ENCODE results near the gene NR3C2.

Gene NR3C2

DNA sequence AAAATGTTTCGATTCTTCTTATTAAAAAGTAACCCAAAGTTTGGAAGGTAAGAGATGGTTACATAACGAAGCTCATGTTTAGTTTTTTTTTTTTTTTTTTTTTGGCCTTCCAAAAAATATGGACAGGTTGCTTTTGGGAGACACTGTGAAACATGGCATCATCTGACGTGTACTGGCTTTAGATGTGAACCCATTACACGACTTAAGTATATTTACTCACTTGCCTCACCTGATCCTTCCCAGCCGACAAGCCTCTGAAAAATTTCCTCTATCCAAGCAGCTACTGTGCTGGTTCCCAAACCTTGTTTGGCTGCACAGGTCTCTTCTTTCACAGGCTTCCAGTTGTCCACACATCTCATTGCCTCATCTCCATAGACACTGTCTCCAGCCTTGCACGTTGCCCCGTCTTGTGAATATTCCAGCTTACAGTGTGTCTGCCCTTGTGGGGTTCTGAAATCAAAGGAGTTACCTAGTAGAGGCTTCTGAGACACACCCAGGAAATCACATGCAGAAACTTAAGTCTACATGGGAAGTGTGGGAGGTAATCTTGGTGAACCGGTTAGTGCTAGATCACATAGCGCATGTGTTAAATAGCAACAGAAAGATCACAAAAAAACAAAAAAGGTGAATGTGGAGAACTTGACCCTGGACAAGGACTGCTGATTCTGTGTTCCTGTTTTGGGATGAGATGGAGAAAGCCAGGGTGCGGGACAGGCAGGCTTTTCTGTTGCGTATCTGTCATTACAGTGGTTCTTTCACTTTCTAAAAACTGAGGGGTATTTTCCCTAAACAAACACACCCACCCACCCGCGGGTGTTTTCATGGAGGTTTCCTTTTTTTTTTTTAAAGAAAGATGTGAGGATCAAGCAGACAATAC, 381.7 kb downstream of the NR3C2 start:
- H3K4me3 ChIP-seq (ENCODE audit: low read length): no peak overlapping the region
- H3K36me3 ChIP-seq (ENCODE audit: control insufficient read depth, insufficient read depth, low read length, severe bottlenecking): peaks cover 25% of the 10 kb centered on the region
- H3K9ac ChIP-seq (ENCODE audit: low read length): no peak overlapping the region
- H3K4me1 ChIP-seq (ENCODE audit: control insufficient read depth, insufficient read depth, low read length): peaks cover 9% of the 10 kb centered on the region
- no peak for DNase-seq (ENCODE audit: low read depth)
- H3K9me3 ChIP-seq (ENCODE audit: control insufficient read depth, low read length): no peaks in the 10 kb centered on the region
- H3K27me3 ChIP-seq (replicated peaks; ENCODE audit: control insufficient read depth, insufficient read depth, low read length): no peaks in the 10 kb centered on the region

DNA sequence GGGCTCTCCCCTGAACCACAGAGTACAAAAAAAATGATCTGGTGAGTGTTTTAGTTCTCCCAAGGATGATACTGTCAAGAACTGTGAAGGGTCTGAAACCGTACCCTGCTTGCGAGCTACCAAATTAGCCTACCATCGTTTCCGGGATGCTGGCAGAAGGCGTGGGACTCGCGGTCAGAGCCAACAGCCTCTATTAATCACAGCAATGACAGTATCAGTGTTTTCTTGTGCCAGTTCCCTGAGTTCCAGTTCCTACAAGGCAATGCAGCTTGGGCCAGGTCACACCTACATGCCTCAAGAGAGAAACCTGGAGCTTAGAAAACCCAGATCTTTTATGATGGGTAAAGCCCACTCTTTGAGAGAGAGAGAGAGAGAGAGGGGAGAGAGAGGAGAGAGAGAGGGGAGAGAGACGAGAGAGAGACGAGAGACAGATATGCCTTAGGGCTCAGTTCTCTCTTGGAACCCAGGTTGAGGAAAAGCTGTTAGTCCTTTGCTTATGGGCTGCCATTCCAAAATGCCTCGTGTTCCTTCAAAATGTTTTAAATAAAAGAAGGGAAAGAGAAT, 382.5 kb downstream of the NR3C2 start:
- H3K36me3 ChIP-seq (ENCODE audit: control insufficient read depth, insufficient read depth, low read length, severe bottlenecking): peaks cover 20% of the 10 kb centered on the region
- H3K4me1 ChIP-seq (ENCODE audit: control insufficient read depth, insufficient read depth, low read length): peaks cover 1% of the 10 kb centered on the region
- no peak overlapping the region for H3K9ac ChIP-seq (ENCODE audit: low read length)
- no peaks in the 10 kb centered on the region for H3K9me3 ChIP-seq (ENCODE audit: control insufficient read depth, low read length)
- no peak for DNase-seq (ENCODE audit: low read depth)
- no peaks in the 10 kb centered on the region for H3K27me3 ChIP-seq (replicated peaks; ENCODE audit: control insufficient read depth, insufficient read depth, low read length)
- no peak overlapping the region for H3K4me3 ChIP-seq (ENCODE audit: low read length)

DNA sequence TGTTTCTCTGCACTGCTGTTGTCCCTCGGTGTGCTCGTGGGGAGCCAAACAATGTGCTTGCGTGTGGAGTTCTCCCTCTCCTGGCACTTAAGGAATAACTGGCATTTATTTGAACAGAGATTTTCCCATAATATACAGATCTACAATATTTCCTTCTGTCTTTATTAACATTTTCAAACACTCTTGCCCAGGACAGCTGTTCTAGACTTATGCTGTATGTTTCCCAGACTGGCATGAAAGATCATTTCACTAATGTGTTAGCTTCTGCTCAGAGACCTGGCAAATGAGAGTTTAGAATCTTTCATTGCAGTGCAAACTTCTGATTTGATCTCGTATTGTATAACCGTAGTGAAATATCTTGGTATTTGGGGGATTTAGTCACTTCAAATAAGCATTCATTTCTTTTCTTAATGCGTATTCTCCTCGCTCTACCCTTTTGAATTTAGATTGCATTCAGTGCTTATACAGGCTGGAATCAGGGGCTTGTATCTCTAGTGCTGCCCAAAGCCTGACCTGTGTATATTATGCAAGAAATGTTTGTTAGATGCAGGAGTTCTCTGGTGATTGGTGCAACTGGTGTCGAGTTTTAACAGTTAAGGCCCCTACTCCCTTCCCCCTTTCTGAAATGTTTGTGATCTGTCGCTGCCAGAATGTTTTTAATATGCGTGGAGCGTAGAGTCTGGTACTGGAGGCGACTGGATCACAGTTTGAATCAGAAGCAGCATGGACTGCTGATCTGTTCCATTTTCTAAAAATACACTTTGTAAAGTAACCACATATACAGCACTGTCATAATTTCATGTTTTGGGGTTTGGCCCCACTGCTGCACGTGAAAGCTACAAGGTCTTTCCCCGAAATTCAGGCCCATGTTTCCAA, 384.0 kb downstream of the NR3C2 start:
- Histone ChIP-seq H3K4me1 (ENCODE audit: control insufficient read depth, insufficient read depth, low read length) (no peaks in the 10 kb centered on the region), H3K9me3 (ENCODE audit: control insufficient read depth, low read length) (no peaks in the 10 kb centered on the region), H3K9ac (ENCODE audit: low read length) (no peak overlapping the region), H3K36me3 (ENCODE audit: control insufficient read depth, insufficient read depth, low read length, severe bottlenecking) (peaks cover 5% of the 10 kb centered on the region), H3K27me3 (replicated peaks; ENCODE audit: control insufficient read depth, insufficient read depth, low read length) (no peaks in the 10 kb centered on the region), H3K4me3 (ENCODE audit: low read length) (no peak overlapping the region)
- no peak for DNase-seq (ENCODE audit: low read depth)

DNA sequence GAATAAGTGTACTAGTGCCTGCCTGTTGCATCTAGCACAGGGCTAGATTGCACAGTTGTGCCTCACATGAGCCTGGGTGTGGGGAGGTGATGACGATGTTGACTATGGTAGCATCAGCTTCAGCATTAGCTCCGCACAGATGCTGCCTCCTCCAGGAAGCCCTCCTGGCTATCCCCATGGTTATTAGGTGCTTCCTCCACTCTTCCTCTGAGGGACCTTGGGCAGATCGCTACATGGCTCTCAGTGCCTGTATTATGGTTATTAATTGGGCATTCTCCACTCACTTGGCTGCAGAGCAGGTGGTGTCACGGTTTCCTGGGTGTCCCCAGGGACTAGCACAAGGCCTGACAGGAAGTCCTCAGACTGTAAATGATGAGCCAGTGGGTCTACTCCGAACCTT, 384.7 kb downstream of the NR3C2 start:
- Histone ChIP-seq H3K27me3 (replicated peaks; ENCODE audit: control insufficient read depth, insufficient read depth, low read length) (no peaks in the 10 kb centered on the region), H3K4me1 (ENCODE audit: control insufficient read depth, insufficient read depth, low read length) (no peaks in the 10 kb centered on the region), H3K4me3 (ENCODE audit: low read length) (no peak overlapping the region), H3K9me3 (ENCODE audit: control insufficient read depth, low read length) (no peaks in the 10 kb centered on the region), H3K36me3 (ENCODE audit: control insufficient read depth, insufficient read depth, low read length, severe bottlenecking) (no peaks in the 10 kb centered on the region), H3K9ac (ENCODE audit: low read length) (no peak overlapping the region)
- DNase-seq (ENCODE audit: low read depth): no peak

DNA sequence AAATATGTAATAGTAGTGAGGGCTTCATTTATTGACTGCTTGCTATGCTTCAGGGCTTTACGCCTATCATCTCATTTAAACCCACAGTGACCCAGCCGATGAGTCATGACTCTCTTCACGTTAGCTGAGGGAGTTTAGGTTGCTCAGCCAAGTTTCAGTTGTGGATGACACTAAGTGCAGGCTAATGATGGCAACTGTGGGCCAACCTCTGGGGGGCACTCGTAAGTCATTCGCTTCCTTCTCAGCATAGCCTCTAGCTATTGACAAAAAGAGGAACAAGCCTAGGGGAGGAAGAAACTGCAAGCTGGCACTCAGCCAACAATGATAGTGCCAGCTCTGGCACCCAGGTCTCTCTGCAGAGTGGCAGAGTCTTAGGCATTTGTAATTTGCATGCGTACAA, 385.3 kb downstream of the NR3C2 start:
- Histone ChIP-seq H3K4me3 (ENCODE audit: low read length) (no peak overlapping the region), H3K9ac (ENCODE audit: low read length) (no peak overlapping the region), H3K36me3 (ENCODE audit: control insufficient read depth, insufficient read depth, low read length, severe bottlenecking) (no peaks in the 10 kb centered on the region), H3K27me3 (replicated peaks; ENCODE audit: control insufficient read depth, insufficient read depth, low read length) (no peaks in the 10 kb centered on the region), H3K9me3 (ENCODE audit: control insufficient read depth, low read length) (no peaks in the 10 kb centered on the region), H3K4me1 (ENCODE audit: control insufficient read depth, insufficient read depth, low read length) (no peaks in the 10 kb centered on the region)
- DNase-seq (ENCODE audit: low read depth): peak; percentile 41

DNA sequence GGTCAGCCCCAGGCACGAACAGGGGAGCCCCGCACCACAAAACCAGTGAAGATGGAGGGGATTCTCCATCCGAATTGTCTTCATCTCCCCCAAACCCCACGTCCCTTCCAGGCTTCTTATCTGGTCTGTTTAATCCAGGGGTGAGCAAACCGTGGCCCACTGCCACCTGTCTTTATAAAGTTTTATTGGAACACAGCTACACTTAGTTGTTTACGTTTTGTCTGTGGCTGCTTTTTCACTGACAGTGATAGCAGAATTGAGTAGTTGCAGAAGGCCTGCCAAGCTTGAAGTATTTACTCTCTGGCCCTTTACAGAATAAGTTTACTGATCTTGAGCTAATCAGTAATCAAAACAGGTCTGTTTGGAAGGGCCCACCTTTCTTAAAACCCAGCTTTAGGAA, 386.4 kb downstream of the NR3C2 start:
- no peak for DNase-seq (ENCODE audit: low read depth)
- Histone ChIP-seq H3K4me1 (ENCODE audit: control insufficient read depth, insufficient read depth, low read length) (no peaks in the 10 kb centered on the region), H3K4me3 (ENCODE audit: low read length) (no peak overlapping the region), H3K9me3 (ENCODE audit: control insufficient read depth, low read length) (no peaks in the 10 kb centered on the region), H3K36me3 (ENCODE audit: control insufficient read depth, insufficient read depth, low read length, severe bottlenecking) (no peaks in the 10 kb centered on the region), H3K9ac (ENCODE audit: low read length) (no peak overlapping the region), H3K27me3 (replicated peaks; ENCODE audit: control insufficient read depth, insufficient read depth, low read length) (no peaks in the 10 kb centered on the region)

DNA sequence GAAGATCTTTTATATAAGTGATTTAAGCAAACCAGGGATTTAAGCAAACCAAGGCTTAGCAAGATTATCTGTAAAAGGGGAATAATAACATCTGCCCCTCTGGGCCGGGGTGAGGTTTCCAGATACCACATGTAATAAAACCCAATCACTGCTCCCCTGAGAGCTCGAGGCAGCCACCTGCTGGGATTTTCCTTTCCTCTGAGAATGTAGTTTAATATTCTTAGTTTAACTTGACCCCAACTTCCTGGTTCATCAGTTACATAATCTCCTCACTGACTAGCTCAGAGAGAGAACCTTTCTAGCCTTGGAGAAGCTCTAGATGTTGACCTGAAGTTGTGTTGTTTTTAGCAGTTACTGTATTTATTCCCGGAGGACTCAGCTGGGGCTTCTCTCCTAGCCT, 387.9 kb downstream of the NR3C2 start:
- H3K27me3 ChIP-seq (replicated peaks; ENCODE audit: control insufficient read depth, insufficient read depth, low read length): no peaks in the 10 kb centered on the region
- H3K9me3 ChIP-seq (ENCODE audit: control insufficient read depth, low read length): no peaks in the 10 kb centered on the region
- no peak overlapping the region for H3K4me3 ChIP-seq (ENCODE audit: low read length)
- no peaks in the 10 kb centered on the region for H3K36me3 ChIP-seq (ENCODE audit: control insufficient read depth, insufficient read depth, low read length, severe bottlenecking)
- no peaks in the 10 kb centered on the region for H3K4me1 ChIP-seq (ENCODE audit: control insufficient read depth, insufficient read depth, low read length)
- DNase-seq (ENCODE audit: low read depth): no peak
- H3K9ac ChIP-seq (ENCODE audit: low read length): no peak overlapping the region

DNA sequence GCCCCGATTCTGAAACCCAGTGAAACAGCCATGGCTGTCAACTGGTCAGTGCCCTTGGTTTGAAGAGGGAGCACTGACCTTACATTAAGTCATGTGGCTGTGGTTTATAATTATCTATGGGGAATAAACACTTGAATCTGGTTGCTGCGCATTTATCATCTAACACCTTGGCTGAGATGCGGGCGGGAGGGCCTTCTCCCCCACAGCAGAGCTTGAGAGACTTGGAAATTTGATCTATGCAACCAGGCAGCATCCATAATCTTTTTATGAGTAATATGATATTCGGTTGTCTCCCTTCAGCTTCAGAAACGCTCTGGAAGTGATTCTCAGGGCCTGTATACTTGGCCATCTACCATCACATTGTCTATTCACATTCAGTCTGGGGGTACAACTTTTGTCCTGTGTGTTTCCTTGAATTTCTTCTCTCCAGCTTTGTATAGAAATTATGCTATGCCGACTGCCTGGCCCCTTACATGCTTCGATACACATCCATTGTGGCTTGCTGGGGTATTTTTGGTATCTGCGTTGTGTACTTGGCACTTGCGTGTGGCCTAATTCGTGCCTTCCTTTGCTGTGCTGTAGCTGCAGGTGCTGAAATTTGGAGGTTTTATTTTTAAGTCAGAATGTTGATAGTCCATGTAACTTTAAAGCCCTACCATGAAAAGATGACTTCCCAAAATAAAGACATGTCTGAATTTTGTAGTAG, 388.8 kb downstream of the NR3C2 start:
- Histone ChIP-seq H3K4me1 (ENCODE audit: control insufficient read depth, insufficient read depth, low read length) (no peaks in the 10 kb centered on the region), H3K36me3 (ENCODE audit: control insufficient read depth, insufficient read depth, low read length, severe bottlenecking) (peaks cover 3% of the 10 kb centered on the region), H3K4me3 (ENCODE audit: low read length) (no peak overlapping the region), H3K27me3 (replicated peaks; ENCODE audit: control insufficient read depth, insufficient read depth, low read length) (no peaks in the 10 kb centered on the region), H3K9me3 (ENCODE audit: control insufficient read depth, low read length) (no peaks in the 10 kb centered on the region), H3K9ac (ENCODE audit: low read length) (no peak overlapping the region)
- no peak for DNase-seq (ENCODE audit: low read depth)

DNA sequence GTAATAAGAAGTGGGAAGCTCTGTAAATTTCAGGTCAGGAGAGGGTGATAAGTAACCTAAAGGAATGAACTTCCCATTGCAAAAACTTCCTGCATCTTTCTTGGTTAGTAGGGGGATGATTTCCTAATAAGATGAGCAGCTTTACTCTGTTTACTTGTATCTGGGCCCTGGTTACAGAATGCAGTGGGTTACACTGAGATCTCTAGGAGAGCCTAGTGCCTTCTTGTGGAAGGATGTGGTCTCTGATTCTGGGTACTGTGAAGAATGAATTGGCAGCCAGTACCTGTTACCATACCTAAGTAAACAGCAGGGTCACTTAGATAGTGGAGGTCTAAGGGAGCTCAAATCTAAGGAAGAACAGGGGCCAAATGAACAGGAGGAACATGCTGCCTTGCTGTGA, 389.8 kb downstream of the NR3C2 start:
- peaks cover 10% of the 10 kb centered on the region for H3K36me3 ChIP-seq (ENCODE audit: control insufficient read depth, insufficient read depth, low read length, severe bottlenecking)
- no peak overlapping the region for H3K9ac ChIP-seq (ENCODE audit: low read length)
- no peak overlapping the region for H3K4me3 ChIP-seq (ENCODE audit: low read length)
- no peak for DNase-seq (ENCODE audit: low read depth)
- no peaks in the 10 kb centered on the region for H3K4me1 ChIP-seq (ENCODE audit: control insufficient read depth, insufficient read depth, low read length)
- H3K9me3 ChIP-seq (ENCODE audit: control insufficient read depth, low read length): no peaks in the 10 kb centered on the region
- H3K27me3 ChIP-seq (replicated peaks; ENCODE audit: control insufficient read depth, insufficient read depth, low read length): no peaks in the 10 kb centered on the region

DNA sequence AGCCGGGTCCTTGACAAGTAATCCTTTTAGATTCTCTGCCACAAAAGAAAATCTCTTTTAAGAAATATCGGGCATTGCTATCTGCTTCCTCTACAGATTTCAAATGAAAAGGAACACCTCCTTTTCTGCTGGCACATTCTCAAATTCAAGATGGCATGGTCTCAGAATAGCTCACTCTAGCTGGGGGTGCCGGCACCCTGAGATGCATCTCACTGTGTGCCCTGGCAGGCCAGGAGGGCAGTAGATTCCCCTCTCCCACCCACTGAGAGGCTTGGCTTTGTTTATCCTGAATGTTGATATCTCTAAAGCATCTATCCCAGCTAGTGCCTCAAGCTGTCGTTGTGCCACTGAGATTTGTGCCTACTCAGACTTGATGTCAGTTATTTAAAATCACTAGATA, 390.8 kb downstream of the NR3C2 start:
- Histone ChIP-seq H3K4me1 (ENCODE audit: control insufficient read depth, insufficient read depth, low read length) (no peaks in the 10 kb centered on the region), H3K27me3 (replicated peaks; ENCODE audit: control insufficient read depth, insufficient read depth, low read length) (no peaks in the 10 kb centered on the region)
- no peak for DNase-seq (ENCODE audit: low read depth)

DNA sequence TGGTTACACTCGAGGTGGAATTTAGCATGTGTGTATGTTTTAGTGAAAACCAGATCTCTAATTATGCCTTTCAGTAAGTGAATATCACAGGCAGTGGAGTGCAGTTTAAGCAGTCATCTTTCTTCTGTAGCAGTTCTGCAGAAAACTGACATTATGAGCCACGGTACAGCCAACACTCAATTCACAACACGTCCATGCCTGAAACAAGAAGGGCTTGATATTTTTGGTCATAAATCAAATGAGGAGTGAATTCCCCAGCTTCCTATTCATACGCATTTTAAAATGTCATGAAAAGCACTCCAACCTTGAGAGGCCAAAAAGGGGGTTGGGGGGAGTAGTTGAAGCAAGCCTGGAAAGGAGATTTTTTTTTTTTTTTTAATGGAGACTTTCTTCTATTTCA, 393.6 kb downstream of the NR3C2 start:
- no peaks in the 10 kb centered on the region for H3K27me3 ChIP-seq (replicated peaks; ENCODE audit: control insufficient read depth, insufficient read depth, low read length)
- DNase-seq (ENCODE audit: low read depth): no peak
- no peaks in the 10 kb centered on the region for H3K4me1 ChIP-seq (ENCODE audit: control insufficient read depth, insufficient read depth, low read length)
- H3K9me3 ChIP-seq (ENCODE audit: control insufficient read depth, low read length): no peaks in the 10 kb centered on the region
- no peak overlapping the region for H3K9ac ChIP-seq (ENCODE audit: low read length)
- peaks cover 13% of the 10 kb centered on the region for H3K36me3 ChIP-seq (ENCODE audit: control insufficient read depth, insufficient read depth, low read length, severe bottlenecking)
- H3K4me3 ChIP-seq (ENCODE audit: low read length): no peak overlapping the region

More for the DNA sequence above, 390.8 kb downstream of the NR3C2 start:
- Histone ChIP-seq H3K9me3 (ENCODE audit: control insufficient read depth, low read length) (no peaks in the 10 kb centered on the region), H3K36me3 (ENCODE audit: control insufficient read depth, insufficient read depth, low read length, severe bottlenecking) (peaks cover 13% of the 10 kb centered on the region), H3K9ac (ENCODE audit: low read length) (no peak overlapping the region), H3K4me3 (ENCODE audit: low read length) (no peak overlapping the region)

Measured in adipocyte (in vitro differentiated cells).